Activated CD4-positive, alpha-beta T cell treated with anti-CD3 and anti-CD28 coated beads, Interleukin-2, Interleukin-4, amounts not matched to agents 100 ng/mL and 50 ng/mL, durations not matched to agents 16 hours and 8 hours (primary cell): Measurements from ENCODE around the gene PPP1R13B.
"Not testable (repeated sequence)": the region's sequence is repeated elsewhere in the genome, so short reads cannot be mapped to it uniquely, and the experiment has no call there.

ENCODE experiments used
- DNase-seq: peaks from one replicate; pipeline ENCODE4 v3.0.0-alpha.2; 2020; ENCODE audit warnings: low spot score

The PPP1R13B gene, protein sequence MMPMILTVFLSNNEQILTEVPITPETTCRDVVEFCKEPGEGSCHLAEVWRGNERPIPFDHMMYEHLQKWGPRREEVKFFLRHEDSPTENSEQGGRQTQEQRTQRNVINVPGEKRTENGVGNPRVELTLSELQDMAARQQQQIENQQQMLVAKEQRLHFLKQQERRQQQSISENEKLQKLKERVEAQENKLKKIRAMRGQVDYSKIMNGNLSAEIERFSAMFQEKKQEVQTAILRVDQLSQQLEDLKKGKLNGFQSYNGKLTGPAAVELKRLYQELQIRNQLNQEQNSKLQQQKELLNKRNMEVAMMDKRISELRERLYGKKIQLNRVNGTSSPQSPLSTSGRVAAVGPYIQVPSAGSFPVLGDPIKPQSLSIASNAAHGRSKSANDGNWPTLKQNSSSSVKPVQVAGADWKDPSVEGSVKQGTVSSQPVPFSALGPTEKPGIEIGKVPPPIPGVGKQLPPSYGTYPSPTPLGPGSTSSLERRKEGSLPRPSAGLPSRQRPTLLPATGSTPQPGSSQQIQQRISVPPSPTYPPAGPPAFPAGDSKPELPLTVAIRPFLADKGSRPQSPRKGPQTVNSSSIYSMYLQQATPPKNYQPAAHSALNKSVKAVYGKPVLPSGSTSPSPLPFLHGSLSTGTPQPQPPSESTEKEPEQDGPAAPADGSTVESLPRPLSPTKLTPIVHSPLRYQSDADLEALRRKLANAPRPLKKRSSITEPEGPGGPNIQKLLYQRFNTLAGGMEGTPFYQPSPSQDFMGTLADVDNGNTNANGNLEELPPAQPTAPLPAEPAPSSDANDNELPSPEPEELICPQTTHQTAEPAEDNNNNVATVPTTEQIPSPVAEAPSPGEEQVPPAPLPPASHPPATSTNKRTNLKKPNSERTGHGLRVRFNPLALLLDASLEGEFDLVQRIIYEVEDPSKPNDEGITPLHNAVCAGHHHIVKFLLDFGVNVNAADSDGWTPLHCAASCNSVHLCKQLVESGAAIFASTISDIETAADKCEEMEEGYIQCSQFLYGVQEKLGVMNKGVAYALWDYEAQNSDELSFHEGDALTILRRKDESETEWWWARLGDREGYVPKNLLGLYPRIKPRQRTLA

DNA sequence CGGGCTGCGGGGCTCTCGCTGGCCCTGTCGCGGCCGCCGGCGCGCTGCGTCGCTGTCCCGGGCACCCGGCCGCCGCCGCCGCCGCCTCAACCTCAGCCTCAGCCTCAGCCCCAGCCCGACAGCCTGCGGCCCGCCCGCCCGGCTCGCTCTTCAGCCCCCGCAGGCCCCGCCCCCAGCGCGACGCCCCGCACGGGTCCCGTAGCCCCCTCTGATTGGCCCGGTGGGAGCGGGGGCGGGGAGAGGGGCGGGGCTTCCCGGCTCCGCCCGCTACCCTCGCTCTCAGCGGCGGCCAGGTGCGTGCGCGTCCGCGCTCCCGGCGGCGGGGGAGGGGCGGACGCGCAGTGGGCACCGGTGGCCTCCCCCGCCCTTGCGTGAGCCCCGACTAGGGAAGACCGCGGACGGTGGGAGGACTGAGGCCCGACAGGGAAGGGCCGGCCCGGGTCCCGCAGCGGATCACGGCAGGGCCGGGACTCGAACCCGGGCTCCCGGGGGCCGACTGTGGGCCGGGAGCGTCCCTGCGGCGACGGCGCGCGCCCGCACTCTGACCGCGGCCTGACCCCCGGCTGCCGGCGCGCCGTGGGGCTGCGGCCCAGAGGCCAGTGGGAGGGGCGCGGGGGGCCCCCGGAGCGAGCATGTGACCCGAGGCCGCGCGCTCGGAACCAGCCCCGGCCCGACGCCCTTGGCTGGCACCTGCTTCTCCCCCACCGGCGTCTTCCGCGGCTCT lies at the start of gene PPP1R13B:
TSS of gene PPP1R13B (minus strand) at position 125 of the 724 bp plus-strand sequence. CDS start 268 bp downstream, outside the sequence.
- DNase-seq = peak; percentile 92

DNA sequence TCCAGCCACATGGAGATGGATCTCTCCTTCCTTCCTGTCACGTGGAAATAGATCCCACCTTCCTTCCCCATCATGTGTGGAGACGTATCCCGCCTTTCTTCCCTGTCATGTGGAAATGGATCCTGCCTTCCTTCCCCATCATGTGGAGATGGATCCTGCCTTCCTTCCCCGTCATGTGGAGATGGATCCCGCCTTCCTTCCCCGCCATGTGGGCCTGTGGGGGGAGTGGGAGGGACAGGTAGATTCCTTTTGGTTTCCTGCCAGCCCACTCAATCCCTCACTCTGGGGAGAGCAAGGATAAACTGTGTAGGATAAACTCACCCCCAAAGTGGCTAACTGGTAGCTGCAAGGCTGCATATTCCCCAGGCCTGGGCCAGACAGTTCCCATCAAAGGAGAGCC lies 49.2 kb upstream of the PPP1R13B start:
- no peak for DNase-seq

DNA sequence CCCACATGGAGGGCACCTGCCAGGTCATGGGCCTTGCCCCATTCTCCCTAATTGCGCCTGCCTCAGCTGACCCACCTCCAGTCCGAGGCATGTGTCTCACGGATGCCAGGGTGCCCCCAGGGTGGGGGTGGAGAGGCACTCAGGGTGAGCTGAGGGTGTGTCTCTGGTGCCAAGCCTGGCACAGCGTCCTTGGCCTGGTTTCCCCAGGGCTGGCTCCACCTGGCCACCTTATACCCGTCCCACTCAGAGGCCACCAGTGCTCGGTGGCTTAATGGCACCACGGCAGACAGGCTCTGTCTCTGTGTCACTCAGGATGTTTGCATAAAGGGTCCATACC lies 47.3 kb upstream of the PPP1R13B start:
- DNase-seq = no peak

DNA sequence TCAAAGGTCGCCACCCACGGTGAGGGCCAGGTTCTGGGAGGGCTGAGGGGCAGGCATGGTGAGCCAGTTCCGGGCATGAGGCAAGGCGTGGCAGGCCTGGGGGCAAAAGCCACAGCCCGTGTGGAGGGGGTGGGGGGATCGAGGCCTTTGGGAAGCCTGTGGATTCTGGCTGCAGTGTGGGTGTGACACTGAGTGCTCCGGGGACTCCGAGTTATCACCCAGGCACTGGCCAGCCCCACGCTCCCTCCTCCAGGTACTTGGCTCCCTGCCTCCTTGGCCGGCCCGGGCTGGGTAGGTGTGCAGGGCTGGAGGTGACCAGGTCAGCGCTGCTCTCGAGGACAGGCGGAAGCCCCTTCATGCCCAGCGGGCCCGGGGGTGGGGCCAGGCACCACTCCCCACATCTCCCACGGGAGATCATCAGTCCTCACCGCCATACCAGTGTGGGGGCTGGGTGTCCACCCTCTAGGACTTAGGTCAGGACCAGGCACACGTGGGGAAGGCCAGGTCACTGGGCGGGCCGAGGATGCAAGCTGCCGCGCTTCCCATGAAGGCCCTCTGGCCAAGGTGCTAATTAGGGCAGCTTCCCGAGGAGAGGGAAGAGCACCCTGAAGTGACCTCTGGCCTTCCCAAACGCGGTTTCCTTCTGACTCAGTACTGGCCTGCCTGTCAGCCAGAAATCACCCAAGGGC lies 46.8 kb upstream of the PPP1R13B start:
- no peak for DNase-seq

DNA sequence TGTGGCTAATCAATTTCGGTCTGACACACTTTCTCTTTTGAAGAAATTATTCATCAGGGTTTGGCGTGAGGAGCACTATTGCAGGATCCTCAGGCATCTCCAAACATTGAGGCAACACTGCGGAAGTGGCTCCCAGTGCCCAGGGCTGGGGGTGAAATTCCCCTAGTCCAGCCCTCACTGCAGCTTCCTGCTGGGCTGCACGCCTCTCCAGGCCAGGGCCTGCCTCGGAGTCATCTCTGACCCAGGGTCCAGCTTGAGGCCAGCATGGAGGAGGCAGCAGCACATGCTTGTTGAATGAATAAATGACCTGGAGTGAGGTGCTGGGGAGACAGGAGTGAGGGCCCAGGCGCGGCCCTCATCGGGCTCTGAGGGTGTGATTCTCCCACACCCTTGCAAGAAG lies 44.9 kb upstream of the PPP1R13B start:
- no peak for DNase-seq

DNA sequence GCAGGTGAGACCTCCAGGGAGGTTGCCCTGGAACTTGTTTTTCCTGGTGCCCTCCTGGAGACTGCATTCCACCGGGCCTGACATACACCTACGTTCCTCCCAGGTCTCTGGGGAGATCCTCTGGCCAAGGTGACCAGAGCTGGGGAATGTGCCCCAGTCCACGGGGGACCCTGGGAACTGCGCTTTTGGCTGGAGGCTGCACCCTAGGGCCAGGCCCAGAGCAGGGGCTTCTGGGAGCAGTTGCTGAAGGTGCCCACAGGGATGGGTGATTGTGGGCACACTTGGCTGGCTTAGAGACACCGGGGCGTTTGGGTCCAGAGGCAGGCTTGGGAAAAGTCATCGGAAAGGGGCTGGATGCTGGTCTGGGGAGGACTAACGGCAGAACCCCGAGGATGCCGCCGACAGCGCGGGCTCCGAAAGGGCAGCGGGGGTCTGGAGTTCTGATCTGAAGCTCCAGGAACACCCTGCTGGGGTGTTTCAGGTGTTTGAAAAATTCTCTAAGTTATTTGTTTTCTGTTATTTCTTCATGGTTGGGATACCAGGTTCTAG lies 44.4 kb upstream of the PPP1R13B start:
- no peak for DNase-seq

DNA sequence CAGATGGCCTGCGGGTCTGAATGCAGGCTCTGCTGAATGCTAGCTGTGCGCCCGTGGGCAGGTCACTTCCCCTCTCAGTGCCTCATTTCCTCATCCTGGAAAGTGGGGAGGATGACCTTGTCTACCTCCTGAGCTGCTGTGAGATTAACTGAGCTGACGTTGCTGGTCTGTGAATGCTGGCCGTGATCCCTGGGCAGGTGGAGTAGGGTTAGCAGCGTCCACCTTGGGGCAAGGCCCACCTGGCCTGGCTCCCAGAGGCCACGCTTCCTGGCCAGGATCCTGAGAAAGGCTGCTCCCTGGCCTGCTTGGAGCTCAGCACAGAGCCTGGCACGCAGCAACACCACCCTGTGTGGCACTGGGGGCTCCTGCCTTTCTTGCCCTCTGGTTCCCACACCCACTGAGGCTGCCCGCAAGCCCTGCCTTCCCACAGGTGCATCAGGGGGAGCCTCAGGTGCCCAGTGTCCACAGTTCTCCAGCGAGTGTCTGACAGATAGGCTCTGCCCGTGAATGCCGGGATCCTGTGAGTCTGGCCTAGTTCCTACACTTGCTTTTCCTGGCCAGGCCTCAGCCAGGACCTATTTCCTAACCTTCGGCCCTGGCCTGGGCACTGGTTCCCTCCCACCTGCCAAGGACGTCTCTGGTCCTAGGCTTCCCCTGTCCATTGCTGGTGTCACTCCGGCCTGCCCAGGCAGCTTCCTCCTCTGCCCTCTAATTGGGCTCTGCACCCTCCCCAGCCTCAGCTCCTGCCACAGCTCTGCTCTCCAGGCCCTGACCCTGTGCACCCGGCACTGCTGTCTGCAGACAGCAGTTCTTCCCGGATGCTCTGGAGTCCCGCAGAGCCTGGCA lies 43.7 kb upstream of the PPP1R13B start:
- no peak for DNase-seq

DNA sequence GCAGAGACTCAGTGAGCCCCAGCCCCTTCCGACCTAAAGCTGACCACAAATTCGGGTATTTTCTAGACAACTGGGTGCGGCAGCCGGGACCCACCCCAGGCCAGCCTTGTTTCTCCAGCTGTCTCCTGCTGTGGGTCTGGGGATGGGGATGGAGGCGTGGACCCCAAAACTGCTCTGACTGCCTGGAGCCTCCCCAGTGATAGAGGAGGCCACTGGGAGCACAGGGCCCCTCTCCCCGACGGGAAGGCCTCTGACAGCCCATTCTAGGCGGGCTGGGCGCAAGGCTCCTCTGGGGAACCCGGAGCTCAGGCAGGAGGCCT lies 42.6 kb upstream of the PPP1R13B start:
- DNase-seq = no peak

DNA sequence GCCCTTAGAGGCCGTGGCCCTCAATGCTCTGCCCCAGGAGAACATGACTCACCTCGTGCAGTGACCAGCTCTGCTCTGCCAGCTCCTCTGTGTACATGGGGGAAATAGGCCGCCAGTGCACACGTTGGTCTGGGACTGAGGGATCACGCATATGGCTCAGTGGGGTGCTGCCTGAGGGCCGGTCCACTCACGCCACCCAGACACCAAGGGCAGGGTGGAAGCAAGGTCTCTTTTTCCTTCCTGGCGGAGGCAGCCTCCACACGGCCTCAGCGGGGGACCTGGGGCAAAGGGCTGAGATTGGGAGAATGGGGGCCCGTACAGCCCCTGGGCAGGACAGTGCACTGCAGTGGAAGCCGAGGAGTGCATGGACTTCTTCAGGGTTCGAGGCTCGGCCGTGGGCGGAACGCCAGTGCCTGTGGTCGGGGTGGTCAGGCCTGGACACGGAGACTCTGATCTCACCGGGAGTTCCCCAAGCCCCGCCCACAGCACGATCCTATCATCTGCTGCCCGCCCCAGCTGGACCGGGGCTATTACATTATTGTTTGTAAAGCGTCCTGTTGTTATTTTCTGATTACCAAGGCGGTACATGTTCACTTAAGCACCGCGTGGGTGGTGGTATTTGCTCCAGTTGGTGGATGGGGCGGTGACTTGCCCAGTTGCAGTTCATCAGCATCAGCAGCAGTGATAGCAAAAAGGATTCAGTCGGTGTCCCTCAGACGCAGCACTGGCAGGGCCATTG lies 42.1 kb upstream of the PPP1R13B start:
- DNase-seq = no peak

DNA sequence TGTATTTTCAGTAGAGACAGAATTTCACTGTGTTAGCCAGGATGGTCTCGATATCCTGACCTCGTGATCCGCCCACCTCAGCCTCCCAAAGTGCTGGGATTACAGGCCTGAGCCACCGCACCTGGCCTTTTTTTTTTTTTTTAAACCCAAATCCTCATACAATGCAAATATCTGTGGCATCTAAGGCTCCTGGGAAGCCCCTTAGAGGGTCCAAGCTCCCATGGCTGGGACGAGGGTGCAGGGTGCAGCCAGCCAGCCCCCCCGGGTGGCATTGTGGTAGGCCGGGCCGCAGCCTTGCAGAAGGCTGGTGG lies 41.6 kb upstream of the PPP1R13B start:
- not testable (repeated sequence) for DNase-seq

DNA sequence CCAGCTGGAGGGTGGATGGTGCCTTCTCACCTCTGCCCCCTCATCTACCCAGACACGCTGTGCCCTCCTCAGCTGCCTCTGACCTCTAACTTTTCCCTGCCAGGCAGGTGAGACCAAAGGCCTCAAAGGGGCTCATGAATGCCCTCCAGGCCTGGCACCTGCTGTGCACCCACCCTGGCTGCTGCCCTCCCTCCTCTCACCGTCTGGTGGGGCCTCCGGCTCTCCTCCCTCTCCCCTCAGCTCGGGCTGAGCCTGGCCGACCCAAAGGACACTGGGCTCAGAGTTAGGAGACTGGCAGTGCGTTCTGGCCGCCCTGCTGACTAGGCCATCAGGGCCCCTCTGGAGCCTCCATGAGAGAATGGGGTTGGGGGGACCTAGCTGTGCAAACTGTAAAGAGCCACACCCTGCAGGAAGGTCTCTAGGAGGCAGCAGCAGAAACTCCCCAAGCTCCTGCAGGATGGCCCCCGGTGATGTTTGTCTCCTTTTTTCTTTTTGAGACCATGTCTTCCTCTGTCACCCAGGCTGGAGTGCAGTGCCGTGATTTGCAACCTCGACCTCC lies 40.3 kb upstream of the PPP1R13B start:
- no peak for DNase-seq

DNA sequence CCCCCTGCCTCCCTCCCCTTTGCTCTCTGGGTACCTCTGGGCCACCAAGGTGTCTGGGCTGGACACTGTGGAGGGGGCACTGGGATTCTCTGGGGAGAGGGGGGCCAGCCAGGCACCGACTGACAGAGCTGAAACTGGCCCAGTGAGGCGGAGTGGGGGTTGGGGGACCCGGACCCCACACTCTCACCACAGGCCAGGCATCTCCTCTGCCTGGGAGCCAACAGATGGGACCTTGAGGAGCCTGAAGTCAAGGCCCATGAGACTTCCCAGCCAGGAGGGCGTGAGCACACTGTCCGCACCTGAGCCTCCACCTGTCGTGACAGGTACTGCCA lies 39.8 kb upstream of the PPP1R13B start:
- DNase-seq = no peak

DNA sequence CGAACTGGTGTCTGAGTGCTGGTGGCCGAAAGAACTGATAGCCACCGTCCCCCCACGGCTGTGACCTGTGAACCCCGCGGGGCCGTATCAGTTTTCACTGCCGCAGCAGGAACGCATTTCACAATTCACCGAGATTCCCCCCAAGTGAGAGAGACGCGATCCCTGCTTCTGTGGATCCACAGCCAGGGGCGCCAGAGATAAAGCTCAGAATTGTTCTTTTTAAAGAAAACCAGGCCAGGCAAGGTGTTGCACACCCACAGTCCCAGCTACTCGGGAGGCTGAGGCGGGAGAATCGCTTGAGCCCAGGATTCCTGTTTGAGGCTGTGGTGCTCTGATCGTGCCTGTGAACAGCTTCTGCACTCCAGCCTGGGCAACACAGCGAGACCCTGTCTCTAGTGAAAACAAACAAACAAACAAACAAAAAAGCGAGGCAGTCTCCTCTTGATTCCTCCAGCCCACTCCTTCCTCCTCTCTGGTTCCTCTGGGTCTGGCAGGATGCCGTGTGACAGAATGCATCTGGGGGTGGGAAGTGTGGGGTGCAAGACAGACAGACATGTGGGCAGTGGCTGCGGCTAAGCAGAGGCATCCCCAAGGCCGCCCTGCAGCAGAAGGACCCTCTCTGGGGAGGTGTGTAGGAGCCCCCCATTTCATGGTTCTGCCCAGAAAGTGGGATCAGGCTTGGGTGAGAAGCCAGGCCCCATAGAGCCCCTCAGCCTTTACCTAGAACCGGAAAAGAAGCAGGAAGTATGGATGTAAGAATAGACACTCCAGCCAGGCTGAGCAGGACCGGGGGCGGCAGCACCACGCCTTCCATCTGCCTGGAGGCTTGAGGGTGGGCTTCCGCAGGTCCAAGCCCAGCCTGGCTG lies 39.2 kb upstream of the PPP1R13B start:
- no peak for DNase-seq

DNA sequence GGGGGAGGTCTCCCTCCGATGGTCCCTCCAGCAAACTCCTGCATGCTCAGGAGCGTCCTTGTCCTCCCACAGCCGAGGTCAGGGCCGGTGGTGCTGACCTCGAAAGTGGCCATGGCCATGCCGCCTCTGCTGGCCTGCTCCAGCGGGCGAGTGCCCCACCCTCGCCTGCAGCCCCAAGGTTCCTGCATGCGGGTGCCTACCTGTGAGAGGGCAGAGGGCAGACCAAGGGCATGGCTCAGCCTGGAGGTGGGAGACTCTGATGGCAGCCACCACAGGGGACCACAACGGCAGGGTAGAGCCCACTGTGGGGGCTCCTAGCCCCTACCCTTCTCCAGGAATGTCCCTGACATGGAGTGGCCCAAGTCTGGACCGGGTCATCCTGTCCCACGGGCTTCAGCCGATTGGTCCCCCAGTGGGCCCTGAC lies 38.1 kb upstream of the PPP1R13B start:
- DNase-seq = no peak

DNA sequence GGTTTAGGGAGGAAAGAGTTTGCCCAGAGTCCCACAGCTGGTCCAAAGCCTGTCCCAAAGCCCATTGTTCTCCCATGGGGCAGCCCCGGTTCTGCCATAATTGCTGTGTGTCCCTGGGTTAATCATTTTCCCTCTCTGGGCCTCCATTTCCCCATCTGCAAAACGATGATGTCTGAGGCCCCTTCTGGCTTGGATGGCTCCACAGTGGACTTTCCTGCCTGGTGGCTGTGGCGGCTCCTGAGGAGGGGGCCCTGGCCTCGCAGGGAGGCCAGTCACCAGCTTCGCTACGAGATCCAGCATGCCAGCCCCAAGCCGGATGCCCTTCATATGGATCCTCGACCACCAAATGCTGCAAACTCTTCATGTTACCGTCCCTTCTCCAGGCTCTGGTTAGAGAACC lies 37.5 kb upstream of the PPP1R13B start:
- DNase-seq = no peak

DNA sequence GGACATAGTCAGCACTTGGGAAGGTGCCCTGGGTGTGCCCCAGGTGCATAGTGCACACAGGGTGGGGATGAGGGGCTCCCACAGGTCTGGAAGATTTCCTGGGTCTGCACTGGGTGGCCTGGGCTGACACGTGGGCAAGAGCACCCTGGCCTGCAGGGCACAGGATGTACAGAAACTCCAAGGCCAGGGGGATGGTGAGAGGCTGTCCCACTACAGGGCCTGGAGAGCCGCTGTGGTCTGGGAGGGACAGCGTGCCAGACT lies 35.8 kb upstream of the PPP1R13B start:
- no peak for DNase-seq

DNA sequence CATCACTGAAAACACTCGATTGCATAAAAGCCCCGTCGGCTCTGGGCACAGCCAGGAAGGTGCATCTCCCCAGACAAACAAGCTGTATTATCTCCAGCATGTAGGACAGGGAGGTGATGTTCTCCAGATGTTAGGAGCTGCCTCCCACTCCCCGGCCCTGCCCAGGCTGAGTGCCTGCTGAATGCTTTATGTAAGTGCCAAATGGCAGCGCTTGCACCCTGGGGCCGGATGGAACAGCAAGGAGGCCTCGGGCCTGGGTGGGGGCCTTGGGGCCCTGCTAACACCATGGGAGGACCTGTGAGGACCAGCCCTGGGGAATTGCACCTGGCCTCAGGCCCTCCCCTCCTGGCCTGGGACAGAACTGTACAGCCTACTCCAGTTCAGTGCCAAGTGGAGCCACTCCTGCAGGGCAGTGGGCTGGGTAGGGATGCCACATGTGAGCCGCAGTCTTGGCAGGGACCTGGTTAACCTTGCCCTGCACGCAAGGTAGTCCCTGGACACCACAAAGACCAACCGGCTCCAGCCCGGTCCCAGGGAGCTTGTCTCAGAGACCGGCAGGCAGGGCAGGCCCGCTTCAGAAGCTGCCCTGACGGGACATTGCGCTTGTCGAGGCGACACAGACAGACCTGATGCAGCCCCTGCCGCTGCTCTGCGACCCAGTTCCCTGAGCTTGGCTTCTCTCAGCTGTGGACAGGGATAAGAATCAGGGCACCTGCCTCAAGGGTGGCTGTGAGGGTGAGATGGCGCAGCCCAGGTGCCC lies 35.3 kb upstream of the PPP1R13B start:
- no peak for DNase-seq
